IPS DF 4.7 (cell line): Measurements from ENCODE around the gene PAK5.
"Not testable (repeated sequence)": the region's sequence is repeated elsewhere in the genome, so short reads cannot be mapped to it uniquely, and the experiment has no call there.

Source experiments
- DNase-seq: peaks from one replicate; pipeline ENCODE4 v3.0.0-alpha.2; 2013; ENCODE audit warnings: low spot score; ENCODE audit errors: extremely low read depth

The PAK5 gene

GRCh38 chr20:9686455-9686854 lies 152.4 kb downstream of the PAK5 start:
- DNase-seq: no peak

DNA sequence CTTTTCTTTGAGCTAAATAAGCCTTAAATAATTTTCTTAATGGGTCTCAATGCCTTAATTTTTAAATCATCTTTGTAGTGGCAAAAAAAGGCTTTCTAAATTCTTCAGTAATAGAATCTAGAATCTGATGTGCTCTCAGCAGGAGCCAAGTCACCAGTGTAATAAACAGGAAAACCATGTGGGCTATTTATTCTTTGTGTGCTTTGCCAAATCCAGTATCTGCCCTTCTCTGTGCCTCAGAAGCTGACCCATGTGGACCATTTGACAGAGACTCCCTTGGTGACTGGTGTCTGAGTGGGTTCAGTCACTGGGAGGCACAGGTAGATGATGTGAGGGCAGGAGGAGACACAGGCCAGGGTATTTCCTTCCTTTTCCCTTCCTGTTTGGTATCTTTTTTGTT lies 152.9 kb downstream of the PAK5 start:
- no peak for DNase-seq

GRCh38 chr20:9685011-9685410 lies 153.9 kb downstream of the PAK5 start:
- DNase-seq: no peak

GRCh38 chr20:9677100-9677623 lies 161.7 kb downstream of the PAK5 start:
- no peak for DNase-seq

- DNase-seq: no peak
Observed at GRCh38 chr20:9672981-9673380, 165.9 kb downstream of the PAK5 start.

DNA sequence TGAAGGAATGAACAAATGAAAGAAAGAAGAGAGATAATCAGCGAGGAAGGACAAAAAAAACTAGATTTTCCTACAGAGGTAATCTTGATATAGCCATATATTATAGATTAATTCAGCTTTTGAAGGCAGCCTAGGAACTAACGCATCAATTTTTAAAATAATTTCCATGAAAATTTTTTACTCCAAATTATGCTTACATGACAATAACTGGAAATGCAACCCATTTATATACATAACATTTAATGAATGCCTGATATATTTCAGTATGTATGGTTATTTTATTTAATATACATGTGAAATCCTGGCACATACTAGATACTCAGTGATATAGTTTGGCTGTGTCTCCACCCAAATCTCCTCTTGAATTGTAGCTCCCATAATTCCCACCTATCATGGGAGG lies 166.8 kb downstream of the PAK5 start:
- no peak for DNase-seq

GRCh38 chr20:9668381-9668780 lies 170.5 kb downstream of the PAK5 start:
- no peak for DNase-seq

- no peak for DNase-seq
Observed at GRCh38 chr20:9663423-9663822, 175.5 kb downstream of the PAK5 start.

GRCh38 chr20:9660236-9660868 lies 178.5 kb downstream of the PAK5 start:
- peak; percentile 7 for DNase-seq

- no peak for DNase-seq
Observed at GRCh38 chr20:9647741-9648140, 191.1 kb downstream of the PAK5 start.

DNA sequence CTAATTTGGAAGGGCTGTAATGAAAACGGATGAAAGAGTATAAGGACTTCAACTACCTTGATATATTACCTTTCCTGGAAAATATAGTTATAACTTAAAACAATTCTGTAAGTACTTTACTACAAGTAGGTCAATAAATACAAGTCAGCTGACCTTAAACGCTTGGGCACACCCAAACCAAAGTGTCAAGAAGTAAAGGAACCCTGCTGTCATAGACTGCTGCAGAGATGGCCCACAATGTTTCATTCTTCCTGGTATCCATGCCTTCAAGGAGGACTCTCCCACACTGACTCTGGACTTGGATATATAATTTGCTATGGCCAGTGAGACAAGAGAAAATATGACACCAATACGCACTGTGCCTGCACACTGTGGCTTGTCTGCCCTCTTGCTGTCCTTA lies 192.5 kb downstream of the PAK5 start:
- DNase-seq: no peak

GRCh38 chr20:9642882-9643281 lies 196.0 kb downstream of the PAK5 start:
- no peak for DNase-seq

DNA sequence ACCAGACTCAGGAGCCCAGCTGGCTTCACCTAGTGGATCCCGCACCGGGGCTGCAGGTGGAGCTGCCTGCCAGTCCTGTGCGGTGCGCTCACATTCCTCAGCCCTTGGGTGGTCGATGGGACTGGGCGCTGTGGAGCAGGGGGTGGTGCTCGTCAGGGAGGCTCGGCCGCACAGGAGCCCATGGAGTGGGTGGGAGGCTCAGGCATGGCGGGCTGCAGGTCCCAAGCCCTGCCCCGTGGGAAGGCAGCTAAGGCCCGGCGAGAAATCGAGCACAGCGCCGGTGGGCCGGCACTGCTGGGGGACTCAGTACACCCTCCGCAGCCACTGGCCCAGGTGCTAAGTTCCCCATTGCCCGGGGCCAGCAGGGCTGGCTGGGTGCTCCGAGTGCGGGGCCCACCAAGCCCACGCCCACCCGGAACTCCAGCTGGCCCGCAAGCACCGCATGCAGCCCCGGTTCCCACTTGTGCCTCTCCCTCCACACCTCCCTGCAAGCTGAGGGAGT lies 197.3 kb downstream of the PAK5 start:
- not testable (repeated sequence) for DNase-seq

DNA sequence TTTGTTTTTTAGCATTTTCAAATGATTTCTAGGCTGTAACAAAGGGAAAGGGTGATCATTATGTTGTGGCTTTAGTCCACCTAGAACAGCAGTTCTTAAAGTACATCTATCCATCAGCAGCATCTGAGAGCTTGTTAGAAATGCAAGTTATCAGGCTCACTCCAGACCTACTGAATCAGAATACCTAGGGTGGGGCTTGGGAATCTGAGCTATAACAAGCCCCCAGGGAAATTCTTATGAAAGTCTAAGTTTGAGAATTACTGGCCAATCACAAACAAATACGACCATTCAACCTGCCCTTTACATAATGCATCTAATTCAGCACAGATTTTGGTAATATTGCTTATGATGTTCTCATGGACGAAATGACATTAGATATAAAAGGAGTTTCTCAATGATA lies 201.0 kb downstream of the PAK5 start:
- DNase-seq: no peak

DNA sequence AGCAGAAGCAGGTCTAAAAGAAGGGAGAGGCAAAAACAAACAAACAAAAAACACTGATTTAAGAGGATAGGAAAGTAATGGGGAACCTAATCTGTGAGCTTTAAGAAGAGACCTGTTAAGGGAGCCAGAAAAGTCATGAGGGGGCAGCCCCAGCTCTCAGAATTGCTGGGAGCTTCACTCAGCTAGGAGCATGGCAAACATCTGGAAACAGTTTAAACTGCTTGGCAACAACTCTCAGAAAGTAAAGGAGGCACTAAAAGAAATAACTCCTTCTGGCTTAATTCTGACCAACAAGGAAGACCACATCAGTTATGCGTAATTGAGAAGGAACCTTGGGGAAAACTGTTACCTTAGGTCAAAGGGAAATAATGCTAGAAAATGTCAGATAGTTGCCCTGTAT lies 203.1 kb downstream of the PAK5 start:
- DNase-seq: no peak

GRCh38 chr20:9634327-9634726 lies 204.5 kb downstream of the PAK5 start:
- no peak for DNase-seq

GRCh38 chr20:9632991-9633390 lies 205.9 kb downstream of the PAK5 start:
- no peak for DNase-seq

DNA sequence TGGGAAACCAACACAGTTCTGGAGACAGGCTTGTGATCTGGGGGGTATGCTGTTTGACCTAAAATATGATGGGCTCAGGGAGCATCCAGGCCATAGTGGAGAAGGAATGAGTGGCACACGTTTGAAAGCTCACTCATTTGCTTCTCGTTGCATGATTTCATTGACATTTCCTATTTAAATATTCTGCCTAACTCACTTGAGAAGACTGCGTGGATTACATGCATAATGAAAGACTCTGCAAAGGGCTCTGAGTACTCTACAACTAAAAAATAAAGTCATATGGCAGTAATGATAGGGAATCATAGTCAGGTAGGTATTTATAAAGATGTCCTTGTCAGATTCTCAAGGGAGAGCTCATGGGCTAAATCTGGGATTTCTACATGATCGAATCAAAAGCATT lies 206.6 kb downstream of the PAK5 start:
- DNase-seq: no peak

GRCh38 chr20:9630554-9630953 lies 208.3 kb downstream of the PAK5 start:
- DNase-seq: no peak

- DNase-seq: no peak
Observed at GRCh38 chr20:9629831-9630230, 209.0 kb downstream of the PAK5 start.

DNA sequence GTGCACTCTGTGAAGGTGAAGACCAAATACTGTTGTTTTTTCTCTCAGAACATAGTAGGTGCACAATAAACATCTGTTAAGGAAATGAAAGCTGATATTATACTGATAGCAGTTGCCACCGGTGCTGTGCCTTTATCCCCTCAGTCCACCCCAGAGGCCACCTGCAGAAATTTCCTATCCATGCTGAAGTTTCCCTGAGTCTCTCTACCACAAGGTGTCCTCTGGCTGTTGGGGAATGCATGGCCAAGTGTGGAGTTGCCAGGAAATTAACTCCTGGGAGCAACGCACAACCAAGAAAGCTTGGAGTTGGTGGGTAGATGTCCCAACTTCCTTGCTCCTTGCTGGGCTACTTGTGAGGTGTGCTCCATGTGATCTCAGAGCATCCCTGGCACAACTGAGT lies 210.3 kb downstream of the PAK5 start:
- no peak for DNase-seq

- no peak for DNase-seq
Observed at GRCh38 chr20:9628141-9628540, 210.7 kb downstream of the PAK5 start.

GRCh38 chr20:9627219-9627618 lies 211.7 kb downstream of the PAK5 start:
- no peak for DNase-seq

- DNase-seq: no peak
Observed at GRCh38 chr20:9626357-9626756, 212.5 kb downstream of the PAK5 start.
